Mucosa of stomach (tissue), 1 donor: ENCODE measurements around the gene RAB1B.
A peak's percentile ranks its signal among the peaks of the same experiment; 100 is the strongest.

Experiments
- H3K27me3 ChIP-seq: one replicate; pipeline ENCODE4 v1.7.0; 2013; ENCODE audit warnings: mild to moderate bottlenecking, low read length; ENCODE audit not compliant: control insufficient read depth, insufficient read depth
- H3K36me3 ChIP-seq: one replicate; pipeline ENCODE4 v1.7.0; 2013; ENCODE audit warnings: low read length; ENCODE audit not compliant: control insufficient read depth, insufficient read depth
- H3K4me1 ChIP-seq: one replicate; pipeline ENCODE4 v1.7.0; 2013; ENCODE audit warnings: mild to moderate bottlenecking, low read length; ENCODE audit not compliant: control insufficient read depth, insufficient read depth
- H3K4me3 ChIP-seq: one replicate; pipeline ENCODE4 v1.7.0; 2013; ENCODE audit warnings: low read length
- H3K9ac ChIP-seq: one replicate; pipeline ENCODE4 v1.7.0; 2013; ENCODE audit warnings: mild to moderate bottlenecking, low read length, moderate library complexity
- H3K9me3 ChIP-seq: one replicate; pipeline ENCODE4 v1.7.0; 2013; ENCODE audit warnings: mild to moderate bottlenecking, low read length, moderate library complexity; ENCODE audit not compliant: control insufficient read depth
- donor health status: Pancreatic carcinoma.

Gene RAB1B

DNA sequence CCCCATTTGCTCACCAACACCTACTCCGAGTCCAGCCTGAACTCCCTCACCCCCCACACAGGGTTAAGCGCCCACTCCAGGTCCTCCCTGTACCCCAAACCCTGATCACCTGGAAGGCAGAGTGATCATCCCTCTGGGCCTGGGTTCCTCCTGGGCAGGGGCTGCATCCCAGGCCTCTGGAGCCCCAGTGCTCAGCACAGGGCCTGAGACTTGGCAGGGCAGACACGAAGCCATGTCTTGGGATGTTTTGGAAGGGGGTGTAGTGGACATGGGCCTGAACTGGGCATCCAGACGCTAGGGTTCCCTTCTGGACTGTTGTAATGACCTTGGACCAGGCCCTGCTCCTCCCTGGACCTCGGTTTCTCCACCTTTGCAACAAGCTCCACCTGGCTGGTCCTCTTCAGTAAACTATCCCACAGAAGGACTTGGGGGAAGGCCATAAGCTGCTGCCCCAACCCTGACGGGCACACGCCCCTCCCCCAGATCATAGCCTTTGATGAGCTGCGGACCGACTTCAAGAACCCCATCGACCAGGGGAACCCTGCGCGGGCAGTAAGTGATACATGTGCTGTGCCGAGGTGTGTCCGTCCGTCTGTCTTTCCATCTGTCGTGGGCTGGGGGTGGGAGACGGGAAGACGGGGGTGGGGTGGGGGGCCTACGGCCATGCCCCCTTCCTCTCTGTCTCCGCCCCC is 13.5 kb downstream of the RAB1B start:
- Histone ChIP-seq H3K36me3 (peaks cover 5% of the 10 kb centered on the region), H3K9ac (no peak overlapping the region), H3K9me3 (no peaks in the 10 kb centered on the region), H3K4me1 (peaks cover 14% of the 10 kb centered on the region), H3K4me3 (no peak overlapping the region), H3K27me3 (peaks cover 3% of the 10 kb centered on the region)

GRCh38 chr11:66282468-66283455 is 14.3 kb downstream of the RAB1B start:
- H3K9me3 ChIP-seq, result no peaks in the 10 kb centered on the region
- H3K9ac ChIP-seq, result peak overlapping the region; percentile 38
- peaks cover 19% of the 10 kb centered on the region for H3K4me1 ChIP-seq
- H3K4me3 ChIP-seq, result no peak overlapping the region
- peaks cover 5% of the 10 kb centered on the region for H3K36me3 ChIP-seq
- peaks cover 3% of the 10 kb centered on the region for H3K27me3 ChIP-seq

- Histone ChIP-seq H3K4me1 (peaks cover 24% of the 10 kb centered on the region), H3K27me3 (peaks cover 3% of the 10 kb centered on the region), H3K9me3 (no peaks in the 10 kb centered on the region), H3K4me3 (no peak overlapping the region), H3K9ac (no peak overlapping the region), H3K36me3 (peaks cover 5% of the 10 kb centered on the region)
Measured at GRCh38 chr11:66283461-66284105, 15.1 kb downstream of the RAB1B start.

- Histone ChIP-seq H3K4me1 (peaks cover 26% of the 10 kb centered on the region), H3K4me3 (no peak overlapping the region), H3K9me3 (no peaks in the 10 kb centered on the region), H3K9ac (no peak overlapping the region), H3K27me3 (no peaks in the 10 kb centered on the region), H3K36me3 (peaks cover 5% of the 10 kb centered on the region)
Measured at GRCh38 chr11:66284526-66285078, 16.2 kb downstream of the RAB1B start.

- Histone ChIP-seq H3K9ac (no peak overlapping the region), H3K4me1 (peaks cover 34% of the 10 kb centered on the region), H3K4me3 (no peak overlapping the region), H3K36me3 (peaks cover 5% of the 10 kb centered on the region), H3K9me3 (no peaks in the 10 kb centered on the region), H3K27me3 (no peaks in the 10 kb centered on the region)
Measured at GRCh38 chr11:66285250-66285947, 17.0 kb downstream of the RAB1B start.

GRCh38 chr11:66286699-66287098 is 18.3 kb downstream of the RAB1B start:
- Histone ChIP-seq H3K9me3 (no peaks in the 10 kb centered on the region), H3K27me3 (peaks cover 3% of the 10 kb centered on the region), H3K36me3 (peaks cover 5% of the 10 kb centered on the region), H3K9ac (no peak overlapping the region), H3K4me3 (no peak overlapping the region), H3K4me1 (peaks cover 36% of the 10 kb centered on the region)

DNA sequence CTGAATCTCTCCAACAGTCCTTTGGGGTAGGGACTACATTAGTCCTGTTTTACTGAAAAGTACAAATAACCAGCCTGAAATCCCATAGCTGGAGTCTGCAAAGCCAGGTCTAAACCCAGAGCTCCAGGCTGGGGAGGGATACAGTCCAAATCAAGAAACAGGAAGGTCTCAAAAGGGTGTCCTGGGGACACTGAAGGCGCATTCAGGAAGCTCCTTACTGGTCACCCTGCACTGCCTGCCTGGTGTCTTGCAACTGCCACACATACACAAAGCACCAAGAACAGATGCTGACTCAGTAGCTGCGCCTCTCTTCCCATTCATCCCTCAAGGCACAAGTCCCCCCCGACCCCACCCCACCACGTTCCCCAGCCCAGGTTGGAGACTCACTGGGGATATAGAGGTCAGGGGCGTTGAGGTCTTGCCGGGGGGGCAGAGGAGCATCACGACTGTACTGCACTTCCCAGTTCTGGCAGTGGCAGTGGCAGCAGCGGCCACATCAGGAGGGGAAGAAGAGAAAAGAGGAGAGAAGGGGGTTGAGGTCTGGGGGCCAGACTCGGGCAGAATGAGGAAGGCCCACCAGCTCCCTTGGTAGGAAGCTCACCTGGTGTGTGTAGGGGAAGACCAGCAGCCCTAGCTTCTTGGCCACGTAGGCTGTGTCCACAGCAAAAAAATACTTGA is 18.9 kb downstream of the RAB1B start:
- Histone ChIP-seq H3K4me1 (peaks cover 35% of the 10 kb centered on the region), H3K9me3 (no peaks in the 10 kb centered on the region), H3K9ac (no peak overlapping the region), H3K36me3 (peaks cover 5% of the 10 kb centered on the region), H3K4me3 (no peak overlapping the region), H3K27me3 (peaks cover 4% of the 10 kb centered on the region)

- Histone ChIP-seq H3K4me1 (peaks cover 38% of the 10 kb centered on the region), H3K36me3 (peaks cover 5% of the 10 kb centered on the region), H3K4me3 (peak overlapping the region; percentile 54), H3K9ac (peak overlapping the region; percentile 89), H3K27me3 (peaks cover 11% of the 10 kb centered on the region), H3K9me3 (no peaks in the 10 kb centered on the region)
Measured at GRCh38 chr11:66287889-66288670, 19.6 kb downstream of the RAB1B start.

DNA sequence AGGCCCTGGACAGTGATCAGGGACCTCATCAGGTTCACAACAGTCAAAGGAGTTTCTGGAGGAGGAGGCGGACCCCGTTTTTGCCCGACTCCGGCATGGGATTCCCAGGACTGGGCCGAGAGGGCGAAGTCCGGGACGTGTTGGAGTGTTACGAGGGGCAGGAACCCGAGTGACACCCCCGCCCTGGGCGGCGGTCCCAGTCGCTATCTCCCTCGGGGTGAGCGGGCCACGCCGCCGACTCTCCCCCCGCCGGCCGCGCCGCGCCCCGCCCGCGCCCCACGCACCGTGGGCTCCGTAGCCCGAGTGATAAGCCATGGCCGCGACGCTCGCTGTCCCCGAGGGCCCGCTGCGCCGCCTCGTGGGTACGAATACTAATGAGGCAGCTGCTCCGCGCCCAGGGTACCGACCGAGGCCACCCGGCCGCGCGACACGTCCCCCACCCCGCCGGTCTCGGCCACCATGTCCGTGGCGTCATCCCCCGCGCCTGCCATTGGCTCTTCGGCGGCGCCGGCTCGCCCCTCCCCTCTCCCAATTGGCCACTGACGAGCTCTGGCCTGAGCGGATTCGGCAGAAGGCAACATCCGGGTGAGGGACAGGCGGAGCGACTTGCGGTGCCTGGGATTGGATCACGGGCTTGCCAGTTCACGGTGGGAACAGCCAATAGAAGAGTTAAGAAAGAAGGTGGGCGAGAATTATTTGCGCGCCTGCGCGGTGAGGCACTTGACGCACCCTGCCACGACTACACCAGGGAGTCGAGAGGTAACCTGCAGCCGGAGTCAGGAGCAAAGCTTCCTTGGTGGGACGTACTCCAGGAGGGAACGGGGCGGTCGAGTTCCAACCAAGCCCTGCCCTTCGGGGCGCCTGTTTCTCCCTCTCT is 20.5 kb downstream of the RAB1B start, which contains the start of gene YIF1A:
Gene YIF1A, minus strand, starts transcription at position 473 of the 877 bp plus-strand sequence. Its CDS starts 158 bp downstream, at position 315.
- peaks cover 5% of the 10 kb centered on the region for H3K36me3 ChIP-seq
- peaks cover 41% of the 10 kb centered on the region for H3K4me1 ChIP-seq
- H3K4me3 ChIP-seq, result peak within 1 kb of the TSS; percentile 64
- peaks cover 13% of the 10 kb centered on the region for H3K27me3 ChIP-seq
- H3K9me3 ChIP-seq, result no peaks in the 10 kb centered on the region
- peak within 1 kb of the TSS; percentile 89 for H3K9ac ChIP-seq
